ENCODE measurements around the gene MARK2.

DNA sequence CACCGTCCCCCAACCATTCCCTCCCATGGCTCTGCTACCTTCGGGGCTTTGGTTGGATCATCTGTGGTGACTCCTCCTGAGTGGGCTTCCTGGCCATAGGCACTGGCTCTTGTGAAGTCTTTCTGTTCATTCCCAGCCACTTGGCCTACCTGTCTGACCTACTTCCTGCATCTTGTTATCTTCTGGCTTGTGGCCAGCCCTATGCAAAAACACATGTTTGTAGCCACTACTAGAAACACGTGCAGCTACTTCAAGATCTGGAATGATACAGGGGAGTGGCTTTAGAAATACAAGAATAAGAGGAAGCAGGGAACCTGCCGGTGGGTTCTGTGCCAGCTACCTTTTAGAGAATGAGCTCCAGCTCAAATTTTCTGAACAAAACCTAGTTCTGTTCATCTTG is 57.2 kb downstream of the MARK2 start:
- TF ChIP-seq, protein P1, sequence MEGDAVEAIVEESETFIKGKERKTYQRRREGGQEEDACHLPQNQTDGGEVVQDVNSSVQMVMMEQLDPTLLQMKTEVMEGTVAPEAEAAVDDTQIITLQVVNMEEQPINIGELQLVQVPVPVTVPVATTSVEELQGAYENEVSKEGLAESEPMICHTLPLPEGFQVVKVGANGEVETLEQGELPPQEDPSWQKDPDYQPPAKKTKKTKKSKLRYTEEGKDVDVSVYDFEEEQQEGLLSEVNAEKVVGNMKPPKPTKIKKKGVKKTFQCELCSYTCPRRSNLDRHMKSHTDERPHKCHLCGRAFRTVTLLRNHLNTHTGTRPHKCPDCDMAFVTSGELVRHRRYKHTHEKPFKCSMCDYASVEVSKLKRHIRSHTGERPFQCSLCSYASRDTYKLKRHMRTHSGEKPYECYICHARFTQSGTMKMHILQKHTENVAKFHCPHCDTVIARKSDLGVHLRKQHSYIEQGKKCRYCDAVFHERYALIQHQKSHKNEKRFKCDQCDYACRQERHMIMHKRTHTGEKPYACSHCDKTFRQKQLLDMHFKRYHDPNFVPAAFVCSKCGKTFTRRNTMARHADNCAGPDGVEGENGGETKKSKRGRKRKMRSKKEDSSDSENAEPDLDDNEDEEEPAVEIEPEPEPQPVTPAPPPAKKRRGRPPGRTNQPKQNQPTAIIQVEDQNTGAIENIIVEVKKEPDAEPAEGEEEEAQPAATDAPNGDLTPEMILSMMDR (IDR thresholded peaks at IDR 0.05), result no peak
- TF ChIP-seq POLR2AphosphoS5 (IDR thresholded peaks at IDR 0.05; ENCODE audit: low read depth, low read length), result no peak

All from SK-N-SH (cell line).